H7 (cell line): ENCODE measurements around the gene EHBP1. TPM values are rescaled to one million over a fixed set of nuclear protein-coding genes. Genes with fewer than 3 reads are reported as not detected.

Source experiments
- DNase-seq: peaks from one replicate; pipeline ENCODE4 v3.0.0; 2012
- H3K27me3 ChIP-seq: 2 replicates; pipeline ENCODE4 v1.6.0; 2011; ENCODE audit warnings: mild to moderate bottlenecking, low read length; ENCODE audit not compliant: control insufficient read depth, insufficient read depth
- H3K36me3 ChIP-seq: replicated peaks from 2 replicates; pipeline ENCODE4 v1.5.1; 2011; ENCODE audit warnings: low read length; ENCODE audit not compliant: control insufficient read depth, insufficient read depth
- H3K4me3 ChIP-seq: 2 replicates; pipeline ENCODE4 v1.5.1; 2011; ENCODE audit warnings: low read depth, mild to moderate bottlenecking, control low read depth, low read length, moderate library complexity; ENCODE audit not compliant: insufficient read depth
- total RNA-seq: library from RNA; depleted of rRNA; stranded (reverse); fragments of >200 nt; shearing (Covaris generic); gene quantifications from 2 replicates; pipeline ENCODE4 v1.2.3, GENCODE V29; 2014

Gene EHBP1
- total RNA-seq, 1 experiment from 2014 or later, result 13.0 TPM

DNA sequence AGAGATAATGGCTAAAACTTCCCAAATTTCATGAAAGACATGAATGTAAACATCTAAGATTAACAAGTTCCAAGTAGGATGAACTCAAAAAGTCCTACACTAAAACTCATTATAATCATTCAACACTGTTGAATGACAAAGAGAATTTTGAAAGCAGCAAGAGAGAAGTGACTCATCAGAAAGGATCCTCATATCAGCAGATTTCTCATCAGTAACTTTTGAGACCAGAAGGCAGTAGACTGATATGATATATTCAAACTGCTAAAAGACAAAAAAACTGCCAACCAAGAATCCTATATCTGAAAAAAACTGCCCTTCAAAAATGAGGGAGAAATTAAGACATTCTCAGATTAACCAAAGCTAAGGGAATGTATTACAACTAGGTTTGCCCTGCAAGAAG is 214.6 kb downstream of the EHBP1 start:
- no peak for DNase-seq
- H3K27me3 ChIP-seq, result no peaks in the 10 kb centered on the region
- H3K36me3 ChIP-seq, result peaks cover 2% of the 10 kb centered on the region
- H3K4me3 ChIP-seq, result no peak overlapping the region

DNA sequence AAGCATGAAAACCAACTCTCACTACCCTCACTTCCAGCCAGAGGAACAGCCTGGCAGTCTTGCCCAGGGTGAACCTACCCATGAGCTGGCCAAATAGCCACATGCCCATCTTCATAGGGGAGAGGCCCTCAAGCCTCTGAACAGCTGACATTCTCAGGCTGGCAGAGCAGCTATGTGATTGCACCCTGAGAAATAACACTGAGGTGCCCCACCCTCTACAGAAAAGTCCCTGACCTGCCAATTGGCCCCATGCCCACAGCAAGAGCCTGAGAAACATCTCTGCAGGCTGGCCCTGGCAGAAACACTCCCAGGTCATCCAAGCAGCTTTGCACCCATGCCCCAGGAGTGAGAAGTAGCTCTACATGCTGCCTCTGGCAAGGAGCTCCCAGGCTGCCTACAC is 217.7 kb downstream of the EHBP1 start:
- H3K4me3 ChIP-seq, result no peak overlapping the region
- H3K36me3 ChIP-seq, result peaks cover 2% of the 10 kb centered on the region
- DNase-seq, result no peak
- H3K27me3 ChIP-seq, result no peaks in the 10 kb centered on the region

DNA sequence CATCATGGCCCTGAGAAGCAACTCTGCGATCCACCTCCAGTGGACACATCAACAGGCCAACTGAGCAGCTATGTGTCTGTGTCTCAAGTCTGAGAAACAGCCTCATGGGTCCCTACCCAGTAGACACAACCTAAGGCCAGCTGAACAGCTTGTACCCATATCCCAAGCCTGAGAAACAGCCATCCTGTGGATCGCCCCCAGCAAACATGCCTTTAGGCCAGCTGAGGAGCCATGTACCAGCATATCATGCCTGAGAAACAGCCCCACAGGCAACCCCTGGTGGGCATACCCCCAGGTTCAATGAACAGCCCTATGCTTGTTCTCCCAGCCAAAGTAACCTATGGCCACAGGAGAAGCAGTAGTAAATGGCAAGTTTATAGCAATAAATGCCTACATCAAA is 218.4 kb downstream of the EHBP1 start:
- H3K27me3 ChIP-seq, result no peaks in the 10 kb centered on the region
- no peak overlapping the region for H3K4me3 ChIP-seq
- peaks cover 2% of the 10 kb centered on the region for H3K36me3 ChIP-seq
- DNase-seq, result no peak

DNA sequence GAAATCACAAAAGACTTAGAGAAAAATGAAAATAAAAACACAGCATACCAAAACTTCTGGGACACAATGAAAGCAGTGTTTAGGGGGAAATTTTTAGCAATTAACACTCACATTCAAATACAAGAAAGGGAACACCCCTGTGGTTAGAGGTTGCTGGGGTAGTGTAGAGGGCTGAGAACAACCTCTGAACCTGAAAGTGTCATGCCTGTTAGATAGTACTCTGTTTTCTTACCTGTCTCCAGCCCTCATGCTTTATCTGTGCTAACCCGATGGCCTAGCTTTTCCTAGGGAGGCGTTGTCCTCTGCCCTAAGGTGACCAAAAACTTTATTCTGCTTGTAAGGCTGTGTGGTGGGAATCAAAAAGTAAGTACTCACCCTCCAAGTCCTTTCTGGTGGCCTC is 222.5 kb downstream of the EHBP1 start:
- H3K36me3 ChIP-seq, result no peaks in the 10 kb centered on the region; the same call in 1 of the 2 replicates
- DNase-seq, result no peak

DNA sequence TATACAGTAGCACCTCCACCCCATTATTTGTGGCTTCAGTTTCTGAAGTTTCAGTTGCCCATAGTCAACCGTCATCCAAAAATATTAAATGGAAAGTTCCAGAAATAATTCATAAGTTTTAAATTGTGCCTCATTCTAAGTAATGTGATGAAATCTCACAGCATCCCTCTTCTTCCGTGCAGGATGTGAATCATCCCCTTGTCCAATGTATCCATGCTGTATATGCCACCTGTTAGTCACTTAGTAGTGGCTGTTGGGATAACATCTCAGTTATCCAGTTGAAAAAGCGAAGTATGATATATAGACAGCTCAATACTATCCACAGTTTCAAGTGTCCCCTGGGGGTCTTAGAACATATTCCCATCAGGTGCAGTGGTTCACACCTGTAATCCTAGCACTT is 226.0 kb downstream of the EHBP1 start:
- no peaks in the 10 kb centered on the region for H3K27me3 ChIP-seq
- H3K36me3 ChIP-seq, result no peaks in the 10 kb centered on the region
- no peak overlapping the region for H3K4me3 ChIP-seq
- DNase-seq, result no peak

More for the DNA sequence above, 222.5 kb downstream of the EHBP1 start:
- Histone ChIP-seq H3K4me3 (no peak overlapping the region), H3K27me3 (no peaks in the 10 kb centered on the region)

DNA sequence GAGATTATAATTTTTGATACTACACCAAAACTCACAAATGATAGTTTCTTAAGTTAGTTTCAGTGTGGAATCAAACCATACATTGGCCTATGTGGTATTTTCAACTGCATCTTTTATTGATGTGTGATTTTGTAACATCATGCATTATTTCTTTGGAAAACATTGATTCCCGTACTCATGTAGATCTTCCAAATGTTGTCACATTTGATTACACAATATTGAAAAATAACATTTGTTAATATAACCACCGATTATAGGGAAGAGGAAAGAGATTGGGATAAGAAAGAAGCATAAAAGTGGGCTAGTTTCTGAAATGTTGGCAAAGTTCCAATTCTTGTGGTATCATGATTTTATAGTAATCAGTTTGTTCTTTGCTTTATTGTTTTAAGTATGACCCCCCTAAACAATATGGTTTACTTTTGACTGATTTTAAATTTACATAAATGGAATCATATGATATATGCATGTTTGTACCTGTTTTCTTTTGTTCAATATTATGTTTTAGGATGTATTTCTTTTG is 227.9 kb downstream of the EHBP1 start:
- Histone ChIP-seq H3K4me3 (no peak overlapping the region), H3K36me3 (no peaks in the 10 kb centered on the region), H3K27me3 (no peaks in the 10 kb centered on the region)
- DNase-seq, result no peak

DNA sequence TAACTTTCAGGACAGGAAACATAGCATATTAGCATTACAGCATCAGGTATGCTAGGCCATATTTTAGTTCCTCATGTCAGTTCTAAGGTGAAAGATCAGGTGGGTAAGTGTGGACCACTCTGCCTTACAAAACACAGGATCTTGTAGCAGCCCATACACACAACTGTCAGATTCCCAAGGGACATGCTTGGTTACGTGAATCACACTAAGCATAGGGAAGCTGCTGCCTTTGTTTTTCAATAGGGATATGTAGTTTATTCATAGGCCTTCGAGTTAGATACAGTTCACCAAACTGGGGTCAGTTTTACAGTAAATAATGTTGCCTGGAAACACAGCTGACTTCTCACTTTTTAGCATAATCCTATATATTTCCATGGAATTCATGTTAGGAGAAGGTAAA is 229.0 kb downstream of the EHBP1 start:
- Histone ChIP-seq H3K27me3 (no peaks in the 10 kb centered on the region), H3K36me3 (no peaks in the 10 kb centered on the region), H3K4me3 (no peak overlapping the region)
- DNase-seq, result no peak

DNA sequence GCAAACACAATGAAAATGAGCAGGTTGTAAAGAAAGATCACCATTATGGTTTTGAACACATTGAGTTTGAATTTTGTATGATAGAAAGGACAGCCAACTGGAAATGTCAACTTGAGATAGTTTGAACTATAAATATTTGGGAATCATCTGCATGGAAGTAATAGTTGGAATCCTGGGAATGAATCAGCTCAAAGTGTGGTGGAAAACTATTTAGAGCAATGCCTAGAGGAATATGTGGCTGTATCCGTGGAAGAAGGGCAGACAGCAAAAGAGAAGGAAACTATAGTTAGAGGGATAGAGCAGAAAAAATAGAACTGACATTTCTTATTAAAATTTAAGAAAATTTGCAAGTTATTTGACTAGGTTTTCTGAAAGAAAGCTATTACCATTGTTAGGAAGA is 232.6 kb downstream of the EHBP1 start:
- H3K36me3 ChIP-seq, result no peaks in the 10 kb centered on the region
- no peaks in the 10 kb centered on the region for H3K27me3 ChIP-seq
- no peak for DNase-seq
- H3K4me3 ChIP-seq, result no peak overlapping the region

DNA sequence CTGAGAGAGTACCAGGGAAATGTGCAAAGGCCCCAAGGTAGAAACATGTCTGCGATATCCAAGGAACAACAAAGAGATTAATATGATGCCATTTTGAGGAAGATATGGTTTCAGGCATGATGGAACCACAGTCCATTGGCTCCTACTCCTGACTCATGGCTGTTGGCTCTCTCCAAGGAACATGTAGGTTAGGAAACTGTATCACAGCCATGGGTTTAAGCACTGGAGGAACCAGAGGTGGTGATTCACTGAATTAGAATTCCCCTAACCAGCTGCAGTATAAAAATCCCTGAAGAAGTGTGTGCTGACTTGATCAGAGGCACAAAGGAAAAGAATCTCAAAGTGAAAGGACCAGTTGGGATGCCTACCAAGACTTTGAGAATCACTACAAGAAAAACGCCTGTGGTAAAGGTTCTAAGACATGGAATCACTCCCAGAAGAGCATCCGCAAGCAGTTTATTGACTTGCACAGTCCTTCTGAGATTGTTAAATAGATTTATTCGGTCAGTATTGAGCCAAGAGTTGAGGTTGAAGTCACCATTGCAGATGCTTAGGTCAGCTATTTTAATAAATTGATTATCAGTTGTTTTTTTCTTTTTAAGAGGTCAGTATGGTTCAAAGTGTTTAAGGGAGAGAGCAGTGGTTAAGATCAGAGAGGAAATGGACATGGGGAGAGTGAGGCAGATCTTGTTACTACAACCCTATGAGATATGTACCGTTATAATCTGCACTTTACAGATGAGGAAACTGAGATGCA is 234.4 kb downstream of the EHBP1 start:
- DNase-seq, result no peak
- H3K4me3 ChIP-seq, result no peak overlapping the region

DNA sequence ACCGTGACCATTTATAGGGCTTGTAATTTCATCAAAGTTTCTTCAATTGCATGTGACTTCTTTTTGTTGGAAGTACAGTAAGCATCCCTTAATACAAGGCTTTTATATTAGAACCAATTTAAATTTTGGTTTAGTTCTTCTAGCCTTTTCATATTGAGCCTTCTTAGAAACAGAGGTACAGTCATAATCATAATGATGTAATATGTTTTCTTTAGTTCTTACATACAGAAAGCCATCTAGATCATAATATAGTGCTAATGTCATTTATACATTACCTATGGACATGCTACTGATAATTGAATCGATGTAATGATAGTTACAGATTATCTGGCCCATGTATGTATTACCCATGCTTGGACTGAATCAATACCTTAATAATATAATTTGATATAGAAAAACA is 235.2 kb downstream of the EHBP1 start:
- H3K4me3 ChIP-seq, result no peak overlapping the region

More for the DNA sequence above, 234.4 kb downstream of the EHBP1 start:
- Histone ChIP-seq H3K27me3 (no peaks in the 10 kb centered on the region), H3K36me3 (no peaks in the 10 kb centered on the region)

DNA sequence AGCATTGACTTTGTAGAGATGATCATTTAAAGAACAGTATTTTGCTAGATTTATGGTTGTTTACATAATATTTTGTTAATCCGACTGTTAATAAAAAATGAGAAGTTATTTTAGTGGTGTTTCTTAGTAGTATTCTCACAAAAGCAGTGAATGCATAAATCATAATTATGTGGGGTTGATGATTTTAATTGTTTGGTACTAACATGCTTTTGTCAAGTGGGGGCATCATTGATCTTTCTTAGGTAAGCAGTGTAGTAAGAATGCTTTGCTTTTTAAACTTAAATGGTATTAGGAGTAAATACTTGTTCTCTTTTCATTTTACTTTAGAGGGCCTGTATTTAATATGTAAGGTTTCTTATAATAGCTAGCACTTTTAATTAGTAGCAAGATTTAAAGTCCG is 235.9 kb downstream of the EHBP1 start:
- DNase-seq, result no peak
- Histone ChIP-seq H3K27me3 (no peaks in the 10 kb centered on the region), H3K4me3 (no peak overlapping the region), H3K36me3 (no peaks in the 10 kb centered on the region)

More for the DNA sequence above, 235.2 kb downstream of the EHBP1 start:
- no peaks in the 10 kb centered on the region for H3K36me3 ChIP-seq
- no peak for DNase-seq
- H3K27me3 ChIP-seq, result no peaks in the 10 kb centered on the region

DNA sequence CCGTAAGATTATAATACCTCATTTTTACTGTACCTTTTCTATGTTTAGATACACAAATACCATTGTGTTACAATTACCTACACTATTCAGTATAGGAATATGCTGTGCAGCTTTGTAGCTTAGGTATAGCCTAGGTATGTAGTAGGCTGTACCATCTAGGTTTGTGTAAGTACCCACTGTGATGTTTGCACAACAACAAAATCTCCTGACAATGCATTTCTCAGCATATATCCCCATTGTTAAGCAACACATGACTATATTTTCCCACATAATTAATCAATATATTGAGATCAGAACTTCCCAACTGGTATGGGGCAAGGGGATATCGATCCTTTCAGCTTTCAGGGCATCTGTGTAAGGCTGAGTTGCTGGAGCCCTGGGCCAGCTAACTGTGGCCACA is 238.8 kb downstream of the EHBP1 start:
- Histone ChIP-seq H3K27me3 (no peaks in the 10 kb centered on the region), H3K36me3 (no peaks in the 10 kb centered on the region), H3K4me3 (no peak overlapping the region)
- DNase-seq, result no peak

DNA sequence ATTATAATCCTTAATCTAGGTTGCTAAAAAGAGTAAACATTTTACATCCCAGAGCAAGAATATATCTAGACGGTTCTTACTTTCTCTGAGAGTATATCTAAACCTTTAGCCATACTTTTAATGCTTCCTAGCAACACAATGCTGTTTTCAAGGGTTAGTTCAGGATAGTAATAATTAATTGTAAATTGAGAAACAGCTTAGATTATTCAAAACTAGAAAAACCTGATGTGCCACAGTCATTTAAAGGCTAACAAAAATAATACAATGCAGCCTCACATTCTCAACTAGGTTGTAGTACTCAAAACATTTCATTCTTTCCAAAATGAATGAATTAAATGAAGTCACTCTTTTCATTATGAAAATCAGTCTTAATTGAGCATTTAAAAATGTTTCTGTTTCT is 241.9 kb downstream of the EHBP1 start:
- DNase-seq, result no peak
- Histone ChIP-seq H3K4me3 (no peak overlapping the region), H3K27me3 (no peaks in the 10 kb centered on the region), H3K36me3 (no peaks in the 10 kb centered on the region)

DNA sequence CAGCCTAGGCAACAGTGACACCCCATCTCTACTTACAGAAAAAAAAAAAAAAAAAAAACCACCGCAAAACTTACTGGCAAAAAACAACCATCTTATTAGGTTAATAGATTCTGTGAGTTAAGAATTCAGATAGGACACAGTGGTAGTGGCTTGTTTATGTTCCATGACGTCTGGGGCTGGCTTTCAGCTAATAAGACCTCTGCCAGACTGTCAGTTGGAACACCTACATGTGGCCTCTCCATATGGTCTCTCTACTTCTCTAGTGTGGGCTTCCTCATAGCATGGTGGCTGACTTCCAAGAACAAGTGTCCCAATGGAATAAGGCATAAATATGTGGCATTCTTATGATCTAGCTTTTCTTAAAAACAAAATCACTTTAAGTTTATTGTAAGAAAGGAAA is 251.1 kb downstream of the EHBP1 start:
- no peak for DNase-seq
- Histone ChIP-seq H3K27me3 (no peaks in the 10 kb centered on the region), H3K4me3 (no peak overlapping the region), H3K36me3 (no peaks in the 10 kb centered on the region; the same call in 1 of the 2 replicates)

DNA sequence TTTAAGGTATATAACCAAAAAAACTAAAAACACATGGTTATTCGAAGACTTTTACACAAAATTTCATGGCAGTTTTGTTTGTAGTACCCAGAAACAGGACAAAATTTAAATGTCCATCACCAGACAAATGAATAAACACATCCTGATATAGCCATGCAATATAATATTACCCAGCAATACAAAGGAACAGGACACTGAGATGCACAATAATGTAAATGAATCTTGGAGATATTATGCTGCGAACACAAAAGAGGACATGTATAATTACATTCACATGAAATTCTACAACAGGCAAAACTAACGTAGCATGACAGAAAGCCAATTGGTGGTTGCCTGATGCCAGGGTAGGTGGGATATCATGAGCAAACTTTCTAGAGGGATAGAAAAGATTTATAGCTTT is 252.7 kb downstream of the EHBP1 start:
- no peaks in the 10 kb centered on the region; the same call in 1 of the 2 replicates for H3K36me3 ChIP-seq
- H3K4me3 ChIP-seq, result no peak overlapping the region
- H3K27me3 ChIP-seq, result no peaks in the 10 kb centered on the region
- DNase-seq, result no peak
